Psoas muscle (tissue), 8 donors: ENCODE results near the gene BTBD16. TPM values are rescaled to one million over a fixed set of nuclear protein-coding genes. Genes with fewer than 3 reads are reported as not detected.

ENCODE experiments used
- ATAC-seq, 4 donors: fragments of 200-7000 bp; cut with Tn5 transposase; one replicate each; pipeline ENCODE4 v1.9.1; 2020; ENCODE audit warnings: moderate library complexity in 3 of 4, mild to moderate bottlenecking in 2 of 4
- DNase-seq, 2 donors: peaks; one replicate each; pipeline ENCODE4 v3.0.0-alpha.2; 2020
- H3K27ac ChIP-seq: fragments of 200-600 bp; one replicate; pipeline ENCODE4 v1.8.0; 2022
- H3K27me3 ChIP-seq, 3 donors: fragments of 200-600 bp in 1 of 3; one replicate each; pipeline versions ENCODE4 v1.6.1 to v1.8.0; 2013 to 2022; ENCODE audit warnings: low read length in 2 of 3, mild to moderate bottlenecking in 2 of 3, moderate library complexity in 1 of 3; ENCODE audit not compliant: insufficient read depth in 3 of 3
- H3K36me3 ChIP-seq, 2 donors: fragments of 200-600 bp in 1 of 2; one replicate each; pipeline versions ENCODE4 v1.6.1 to v1.8.0; 2013 to 2022; ENCODE audit warnings: low read depth in 1 of 2, mild to moderate bottlenecking in 1 of 2, moderate library complexity in 1 of 2; ENCODE audit not compliant: insufficient read depth in 1 of 2
- H3K4me1 ChIP-seq: fragments of 200-600 bp; one replicate; pipeline ENCODE4 v1.8.0; 2022
- H3K4me3 ChIP-seq: fragments of 200-600 bp; one replicate; pipeline ENCODE4 v1.8.0; 2022; ENCODE audit warnings: mild to moderate bottlenecking
- H3K9me3 ChIP-seq: fragments of 200-600 bp; one replicate; pipeline ENCODE4 v1.8.0; 2022
- WGBS, 3 donors: extraction: QIAGEN DNeasy Blood & Tissue Kit; methylation state at CpG; one replicate each; pipeline versions ENCODE4 v1.1.6 to v1.1.7; 2013; 5-methylcytosine and 5-hydroxymethylcytosine counted together
- intact Hi-C, 2 donors: fragments of 100-400 bp; cut with DNase I; formaldehyde crosslinking; loops; one replicate each; pipeline versions ENCODE4 v1.11.0 to v1.14.2; 2022
- polyA plus RNA-seq, 3 donors: library from polyadenylated mRNA; stranded (reverse); fragments of 200-250 nt; gene quantifications; one replicate each; pipeline ENCODE4 v1.2.3, GENCODE V29; 2013
- total RNA-seq, 4 donors: library from RNA; stranded (reverse); fragmentation: NEBNext Ultra II Directional in 2 of 4; extraction: Animal tissue kit (Norgen Biotek cat#: 25700) in 2 of 4; gene quantifications; one replicate each; pipeline versions ENCODE4 v1.2.1 to v1.2.4, GENCODE V29; 2021 to 2023
- TF ChIP-seq, protein P1 (sequence below): fragments of 200-600 bp; IDR thresholded peaks from one replicate; pipeline ENCODE4 v1.8.0; 2022; ENCODE audit warnings: antibody characterized with exemption
- donor health status: healthy with polysubstance abuse.
- donor health status: DM: no; HTN: no; CAD: no; lungs with moderate emphysema.
- donor health status: Bipolar disorder and iron deficiency.
- donor health status: healthy.
- donor health status: DM: yes; HTN: yes; CAD: no.
- donor health status: DM: no; HTN: no; CAD: no.
- donor health status: DM: no; HTN: no; CAD: no.
- donor health status: DM: yes; HTN: yes; CAD: no.

The BTBD16 gene
- total and polyA plus RNA-seq, 7 donors, result 0.14 to 0.58 (median 0.32) TPM; not detected in 4

DNA sequence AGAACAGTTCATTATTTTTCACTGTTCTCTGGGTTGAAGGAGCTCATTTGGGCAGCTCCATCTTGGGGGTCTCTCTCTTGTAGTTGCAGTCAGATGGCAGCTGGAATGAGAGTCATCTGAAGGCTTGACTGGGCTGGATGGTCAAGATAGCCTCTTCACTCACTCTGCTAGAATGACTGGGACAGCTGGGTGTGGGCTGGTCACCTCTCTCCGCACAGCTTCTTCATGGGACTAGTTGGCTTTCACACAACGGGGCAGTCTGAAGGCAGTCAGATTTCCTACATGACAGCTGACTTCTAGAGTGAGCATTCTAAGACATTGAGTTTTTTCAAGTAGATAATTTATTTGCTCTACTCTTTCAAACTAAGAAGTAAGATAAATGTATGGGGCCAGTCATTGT is 116.5 kb downstream of the BTBD16 start:
- H3K27me3 ChIP-seq, result no peaks in the 10 kb centered on the region
- DNase-seq, result peak in 1 of 2 donors; percentile 21
- intact Hi-C loops, result no loop called here
- peaks cover 7% of the 10 kb centered on the region for H3K9me3 ChIP-seq
- TF ChIP-seq, protein P1, sequence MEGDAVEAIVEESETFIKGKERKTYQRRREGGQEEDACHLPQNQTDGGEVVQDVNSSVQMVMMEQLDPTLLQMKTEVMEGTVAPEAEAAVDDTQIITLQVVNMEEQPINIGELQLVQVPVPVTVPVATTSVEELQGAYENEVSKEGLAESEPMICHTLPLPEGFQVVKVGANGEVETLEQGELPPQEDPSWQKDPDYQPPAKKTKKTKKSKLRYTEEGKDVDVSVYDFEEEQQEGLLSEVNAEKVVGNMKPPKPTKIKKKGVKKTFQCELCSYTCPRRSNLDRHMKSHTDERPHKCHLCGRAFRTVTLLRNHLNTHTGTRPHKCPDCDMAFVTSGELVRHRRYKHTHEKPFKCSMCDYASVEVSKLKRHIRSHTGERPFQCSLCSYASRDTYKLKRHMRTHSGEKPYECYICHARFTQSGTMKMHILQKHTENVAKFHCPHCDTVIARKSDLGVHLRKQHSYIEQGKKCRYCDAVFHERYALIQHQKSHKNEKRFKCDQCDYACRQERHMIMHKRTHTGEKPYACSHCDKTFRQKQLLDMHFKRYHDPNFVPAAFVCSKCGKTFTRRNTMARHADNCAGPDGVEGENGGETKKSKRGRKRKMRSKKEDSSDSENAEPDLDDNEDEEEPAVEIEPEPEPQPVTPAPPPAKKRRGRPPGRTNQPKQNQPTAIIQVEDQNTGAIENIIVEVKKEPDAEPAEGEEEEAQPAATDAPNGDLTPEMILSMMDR, result no peak
- WGBS, 3 donors, result 37 to 53% (median 39%) methylated on average over 2 of the region's 2 CpGs
- H3K4me1 ChIP-seq, result peaks cover 55% of the 10 kb centered on the region
- no peaks in the 10 kb centered on the region for H3K36me3 ChIP-seq
- no peak overlapping the region for H3K4me3 ChIP-seq
- ATAC-seq, result peak; percentile 83 to 95 (median 92)
- H3K27ac ChIP-seq, result peak overlapping the region; percentile 71

Other genes with a start within 250 kb of the BTBD16 start
- 10 to 100 TPM; 41.2 to 64.9 (median 57.4) TPM for gene PLEKHA1, start 103.4 kb downstream of the BTBD16 start, total RNA-seq
- 10 to 100 TPM; 29.5 to 75.3 (median 36.2) TPM for gene PLEKHA1, start 103.4 kb downstream of the BTBD16 start, polyA plus RNA-seq
- not detected for gene ARMS2, start 183.4 kb downstream of the BTBD16 start, total RNA-seq
- under 1 TPM in 1 of 3 donors, not detected in 2; 0.47 TPM for gene ARMS2, start 183.4 kb downstream of the BTBD16 start, polyA plus RNA-seq
- gene HTRA1, start 190.3 kb downstream of the BTBD16 start, total RNA-seq, result 10 to 100 TPM; 11.6 to 30.8 (median 13.2) TPM
- gene HTRA1, start 190.3 kb downstream of the BTBD16 start, polyA plus RNA-seq, result 10 to 100 TPM; 11.4 to 18.7 (median 11.5) TPM